Mesenteric fat pad (tissue), 1 donor: ENCODE measurements around the gene IRF4. TPM values are rescaled to one million over a fixed set of nuclear protein-coding genes. Genes with fewer than 3 reads are reported as not detected.

Source experiments
- DNase-seq: peaks from one replicate; pipeline ENCODE4 v3.0.0-alpha.2; 2020; ENCODE audit warnings: low spot score
- total RNA-seq: library from RNA; stranded (reverse); fragmentation: NEBNext Ultra II Directional; extraction: Animal tissue kit (Norgen Biotek cat#: 25700); gene quantifications from one replicate; pipeline ENCODE4 v1.2.1, GENCODE V29; 2021
- donor health status: DM: yes; HTN: yes; CAD: no.

Gene IRF4
- total RNA-seq, 1 donor from 2014 or later = 6.3 TPM

DNA sequence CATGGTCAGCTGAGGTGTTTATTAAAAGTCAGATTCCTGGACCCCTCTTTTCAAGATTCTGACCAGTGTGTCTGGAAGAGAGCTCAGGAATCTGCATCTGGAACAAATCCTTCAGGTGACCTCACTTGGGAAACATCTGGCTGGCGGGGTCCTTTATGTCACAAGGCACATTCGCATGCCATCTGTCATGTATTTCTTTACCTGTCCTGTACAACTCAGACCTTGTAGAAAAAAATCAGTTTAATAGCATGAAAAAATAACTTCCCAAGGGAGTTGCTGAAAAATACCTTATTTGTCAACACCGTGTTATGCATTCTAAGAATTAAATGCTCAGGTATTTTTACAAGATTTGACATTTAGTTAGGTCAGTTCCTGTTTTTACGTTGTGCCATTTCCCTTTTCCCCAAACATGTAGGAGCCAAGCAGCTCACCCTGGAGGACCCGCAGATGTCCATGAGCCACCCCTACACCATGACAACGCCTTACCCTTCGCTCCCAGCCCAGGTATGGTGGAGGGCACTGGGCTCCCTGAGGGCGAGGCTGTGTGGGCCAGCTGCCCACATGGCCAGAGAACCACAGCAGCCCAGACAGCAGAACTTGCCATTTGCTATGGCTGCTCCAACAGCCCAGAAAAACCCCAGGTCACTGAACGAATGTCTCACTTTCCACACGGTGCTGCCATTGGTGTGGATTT, 4.0 kb downstream of the IRF4 start:
- DNase-seq = no peak

DNA sequence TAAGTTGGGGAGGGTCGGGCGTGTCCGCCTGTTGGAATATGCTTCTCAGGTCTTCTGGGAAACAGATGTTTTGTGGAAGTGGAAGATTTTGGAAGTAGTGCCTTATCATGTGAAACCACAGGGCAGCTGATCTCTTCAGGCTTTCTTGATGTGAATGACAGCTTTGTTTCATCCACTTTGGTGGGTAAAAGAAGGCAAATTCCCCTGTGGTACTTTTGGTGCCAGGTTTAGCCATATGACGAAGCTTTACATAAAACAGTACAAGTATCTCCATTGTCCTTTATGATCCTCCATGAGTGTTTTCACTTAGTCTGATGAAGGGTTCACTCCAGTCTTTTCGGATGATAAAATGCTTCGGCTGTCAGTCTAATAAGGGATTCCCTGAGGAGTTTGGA, 4.6 kb downstream of the IRF4 start:
- no peak for DNase-seq

DNA sequence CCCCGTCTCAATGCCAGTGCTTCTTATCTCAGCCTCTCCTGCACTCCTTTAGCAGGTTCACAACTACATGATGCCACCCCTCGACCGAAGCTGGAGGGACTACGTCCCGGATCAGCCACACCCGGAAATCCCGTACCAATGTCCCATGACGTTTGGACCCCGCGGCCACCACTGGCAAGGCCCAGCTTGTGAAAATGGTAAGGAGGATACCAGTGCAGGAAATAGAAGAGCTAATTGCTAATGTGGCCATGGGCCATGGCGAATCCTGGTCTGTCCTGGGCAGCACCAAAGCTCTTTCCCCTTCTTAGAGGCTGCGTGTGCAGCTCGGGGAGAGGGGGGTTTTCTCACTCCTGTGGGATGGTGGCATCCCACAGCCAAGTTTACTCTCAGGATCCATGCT, 5.5 kb downstream of the IRF4 start:
- DNase-seq = no peak

DNA sequence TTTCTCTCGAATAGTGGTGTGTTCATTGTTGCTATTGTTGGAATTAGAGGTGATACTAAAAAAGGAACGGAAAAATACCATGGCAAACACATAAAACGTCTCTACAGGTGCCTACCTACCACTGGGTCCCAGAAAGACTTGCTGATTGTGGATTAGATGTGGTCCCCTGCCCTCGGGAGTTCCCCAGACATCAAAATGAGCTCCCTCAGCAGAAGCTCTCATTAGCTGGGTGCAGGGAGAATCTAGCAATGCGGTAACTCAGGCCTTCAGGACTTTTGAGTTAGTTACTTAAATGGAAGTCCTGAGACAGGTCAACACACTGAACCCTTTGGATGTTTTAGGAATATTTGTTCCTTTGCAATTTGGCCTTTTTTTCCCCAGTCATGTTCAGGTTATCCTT, 6.1 kb downstream of the IRF4 start:
- DNase-seq = no peak

DNA sequence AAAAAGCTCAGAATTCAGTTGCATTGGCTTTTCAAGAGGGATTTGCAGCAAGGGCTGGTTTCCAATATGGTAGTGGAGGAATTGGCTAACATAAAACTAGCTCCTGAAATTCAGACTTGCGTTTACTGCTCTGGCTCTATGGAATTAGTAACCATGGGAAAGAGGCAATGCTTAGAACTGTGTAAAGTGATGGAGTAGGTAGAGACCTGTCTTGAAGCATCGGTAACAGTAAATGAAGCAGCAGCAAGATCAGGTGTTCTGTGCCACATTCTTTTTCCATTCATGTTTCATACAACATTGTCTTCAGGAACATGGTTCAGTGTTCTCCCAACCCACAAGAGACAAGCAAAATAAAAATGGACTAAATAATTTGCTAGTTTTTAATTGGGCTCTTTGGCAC, 6.5 kb downstream of the IRF4 start:
- no peak for DNase-seq

DNA sequence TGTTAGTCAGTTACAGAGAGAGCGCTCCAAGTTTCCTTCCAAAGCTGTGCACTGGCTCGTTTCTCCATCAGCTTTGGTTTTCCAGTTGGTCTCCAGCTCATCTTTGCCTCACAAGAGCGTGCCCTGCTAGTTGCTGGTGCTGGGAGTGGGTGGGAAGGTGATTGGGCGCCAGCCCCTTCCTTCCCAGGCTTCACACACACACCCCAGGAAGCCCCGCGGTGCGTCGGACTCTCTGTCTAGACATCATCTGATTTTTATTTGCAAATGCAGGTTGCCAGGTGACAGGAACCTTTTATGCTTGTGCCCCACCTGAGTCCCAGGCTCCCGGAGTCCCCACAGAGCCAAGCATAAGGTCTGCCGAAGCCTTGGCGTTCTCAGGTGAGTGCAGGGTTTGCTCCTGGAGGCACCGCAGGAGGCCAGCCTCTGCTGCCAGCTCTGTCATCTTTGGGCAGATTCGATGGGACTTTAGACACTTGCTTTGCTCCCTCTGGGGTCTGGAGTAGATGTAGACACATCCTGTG, 7.1 kb downstream of the IRF4 start:
- DNase-seq = no peak

DNA sequence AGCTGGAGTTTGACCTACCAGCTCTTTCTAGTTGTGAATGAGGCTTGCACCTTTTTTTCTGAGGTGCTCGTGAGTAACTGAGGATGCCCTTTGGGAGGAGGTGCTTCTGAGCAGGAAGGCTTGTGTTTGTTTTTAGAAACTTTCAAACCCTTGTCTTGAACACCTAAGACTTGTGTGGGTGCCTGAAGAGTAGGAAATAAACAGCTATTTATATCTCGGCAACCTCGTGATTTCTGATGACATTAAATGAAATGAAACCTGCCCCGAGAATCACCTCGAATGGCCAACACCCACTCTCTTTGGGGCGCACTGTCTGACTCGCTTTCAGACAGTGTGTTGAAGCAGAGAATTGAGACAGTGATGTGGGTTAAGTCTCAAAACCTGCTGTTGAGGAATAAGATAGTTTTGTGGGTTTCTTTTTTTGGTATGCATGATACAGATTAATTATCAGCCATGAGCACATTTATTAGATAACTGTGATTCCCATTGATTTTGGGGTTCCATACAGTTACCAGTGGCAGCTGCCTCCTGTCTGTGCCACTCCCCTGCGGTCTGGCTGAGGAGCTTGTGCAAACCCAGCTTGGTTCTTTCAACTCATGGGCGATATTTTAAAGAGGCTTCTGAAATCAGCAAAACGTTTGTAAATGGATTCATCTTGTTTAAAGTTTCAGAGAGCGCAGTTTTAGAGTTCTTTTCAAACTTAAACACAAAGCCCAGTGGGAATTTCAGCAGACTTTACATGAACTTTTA, 8.4 kb downstream of the IRF4 start:
- DNase-seq = no peak

DNA sequence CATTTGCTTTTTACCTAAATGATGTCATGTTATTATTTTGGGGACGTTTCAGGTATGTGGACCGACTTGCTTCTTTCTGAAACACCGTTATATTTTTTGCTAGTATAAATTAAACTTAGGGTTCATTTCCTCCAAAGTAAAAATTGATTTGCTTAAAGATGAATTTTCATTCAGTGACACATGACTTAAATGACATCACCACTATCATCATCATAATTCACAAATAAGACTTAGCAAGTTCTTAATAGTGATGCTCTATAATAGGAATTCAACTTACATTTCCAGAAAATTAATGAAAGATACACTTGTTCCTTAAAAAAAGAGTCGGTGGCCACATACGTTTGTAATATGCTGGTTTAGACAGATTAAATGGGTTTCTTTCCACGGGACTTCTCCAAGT, 9.3 kb downstream of the IRF4 start:
- no peak for DNase-seq

DNA sequence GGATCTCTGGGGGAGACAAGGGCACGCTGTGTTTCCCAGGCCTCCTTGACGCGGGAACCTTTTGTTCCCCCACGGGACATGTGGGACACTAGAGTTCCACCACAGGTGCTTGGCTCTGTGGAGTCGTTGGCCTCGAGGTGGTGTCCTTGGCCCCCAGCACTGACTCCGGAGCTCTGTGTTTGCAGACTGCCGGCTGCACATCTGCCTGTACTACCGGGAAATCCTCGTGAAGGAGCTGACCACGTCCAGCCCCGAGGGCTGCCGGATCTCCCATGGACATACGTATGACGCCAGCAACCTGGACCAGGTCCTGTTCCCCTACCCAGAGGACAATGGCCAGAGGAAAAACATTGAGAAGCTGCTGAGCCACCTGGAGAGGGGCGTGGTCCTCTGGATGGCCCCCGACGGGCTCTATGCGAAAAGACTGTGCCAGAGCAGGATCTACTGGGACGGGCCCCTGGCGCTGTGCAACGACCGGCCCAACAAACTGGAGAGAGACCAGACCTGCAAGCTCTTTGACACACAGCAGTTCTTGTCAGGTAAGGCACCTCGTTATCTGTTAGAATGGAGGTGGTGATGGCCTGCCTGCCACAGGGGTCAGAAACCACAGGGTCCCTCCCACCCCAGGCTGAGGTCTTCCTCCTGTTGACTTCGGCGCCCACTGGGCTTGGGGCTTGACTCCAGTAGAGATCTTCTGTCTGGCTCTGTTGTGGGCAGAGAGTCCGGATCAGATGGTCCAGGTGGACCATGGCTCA, 9.9 kb downstream of the IRF4 start:
- no peak for DNase-seq

DNA sequence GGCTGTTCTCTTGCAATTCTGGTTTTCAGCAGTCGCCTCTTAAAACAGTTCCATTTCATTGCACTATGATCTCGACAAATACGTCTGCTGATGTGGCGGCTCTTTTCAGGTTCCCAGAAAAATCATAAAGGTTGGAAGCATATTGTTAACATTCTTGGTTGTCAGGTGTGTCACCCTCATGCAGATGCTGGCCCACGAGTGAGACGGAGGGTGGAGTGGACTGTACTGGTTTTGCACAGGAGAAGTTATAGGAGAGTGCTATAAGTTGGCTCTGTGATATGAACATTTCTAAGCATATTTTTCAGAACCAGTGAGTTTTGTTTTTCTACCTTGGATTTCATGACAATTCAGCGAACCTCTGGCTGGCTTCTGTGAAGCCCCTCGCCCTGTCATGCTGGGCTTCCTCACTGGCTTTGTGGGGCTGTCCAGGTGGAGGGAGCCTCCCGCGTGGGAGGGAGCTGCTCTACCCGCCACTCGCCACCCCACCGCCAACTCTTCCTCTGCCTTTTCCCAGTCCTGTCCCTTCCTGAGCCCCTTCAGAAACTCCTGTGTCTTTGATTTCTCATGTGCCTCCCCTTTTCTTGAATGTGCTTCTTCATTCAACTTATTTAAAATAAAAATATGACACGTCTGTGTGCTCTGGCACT, 10.6 kb downstream of the IRF4 start:
- no peak for DNase-seq

DNA sequence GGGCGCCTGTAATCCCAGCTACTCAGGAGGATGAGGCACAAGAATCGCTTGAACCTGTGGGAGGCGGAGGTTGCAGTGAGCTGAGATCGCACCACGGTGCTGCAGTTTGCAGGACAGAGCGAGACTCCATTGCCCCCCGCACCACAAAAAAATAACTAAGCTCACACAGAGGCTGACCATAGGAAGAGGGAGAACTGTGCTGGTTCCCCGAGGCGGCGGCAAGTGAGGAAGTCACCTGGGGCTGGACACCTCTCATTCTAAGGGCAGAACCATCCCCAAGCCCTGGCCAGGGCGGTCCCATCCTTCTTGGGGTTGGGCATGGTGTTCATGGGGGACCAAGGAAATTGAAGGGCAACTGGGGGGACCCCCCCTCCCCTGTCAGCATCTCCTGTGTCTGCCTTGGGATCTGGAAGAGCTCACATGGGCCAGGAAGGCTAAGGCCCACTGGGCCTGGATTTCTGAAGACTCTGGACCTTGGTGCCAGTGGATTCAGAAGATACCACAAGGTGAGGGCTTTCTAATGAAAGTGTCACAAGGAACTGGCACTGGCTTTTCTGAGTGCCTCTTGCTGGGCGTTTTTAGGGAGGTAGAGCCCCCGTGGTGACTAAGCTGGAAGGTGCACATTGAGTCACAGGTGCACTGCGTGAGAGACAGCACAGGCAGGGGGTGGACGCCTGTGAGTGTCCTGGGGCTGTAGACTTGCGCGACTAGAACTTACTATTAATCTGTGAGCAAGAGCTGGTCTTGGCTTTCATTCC, 11.5 kb downstream of the IRF4 start:
- DNase-seq = no peak

DNA sequence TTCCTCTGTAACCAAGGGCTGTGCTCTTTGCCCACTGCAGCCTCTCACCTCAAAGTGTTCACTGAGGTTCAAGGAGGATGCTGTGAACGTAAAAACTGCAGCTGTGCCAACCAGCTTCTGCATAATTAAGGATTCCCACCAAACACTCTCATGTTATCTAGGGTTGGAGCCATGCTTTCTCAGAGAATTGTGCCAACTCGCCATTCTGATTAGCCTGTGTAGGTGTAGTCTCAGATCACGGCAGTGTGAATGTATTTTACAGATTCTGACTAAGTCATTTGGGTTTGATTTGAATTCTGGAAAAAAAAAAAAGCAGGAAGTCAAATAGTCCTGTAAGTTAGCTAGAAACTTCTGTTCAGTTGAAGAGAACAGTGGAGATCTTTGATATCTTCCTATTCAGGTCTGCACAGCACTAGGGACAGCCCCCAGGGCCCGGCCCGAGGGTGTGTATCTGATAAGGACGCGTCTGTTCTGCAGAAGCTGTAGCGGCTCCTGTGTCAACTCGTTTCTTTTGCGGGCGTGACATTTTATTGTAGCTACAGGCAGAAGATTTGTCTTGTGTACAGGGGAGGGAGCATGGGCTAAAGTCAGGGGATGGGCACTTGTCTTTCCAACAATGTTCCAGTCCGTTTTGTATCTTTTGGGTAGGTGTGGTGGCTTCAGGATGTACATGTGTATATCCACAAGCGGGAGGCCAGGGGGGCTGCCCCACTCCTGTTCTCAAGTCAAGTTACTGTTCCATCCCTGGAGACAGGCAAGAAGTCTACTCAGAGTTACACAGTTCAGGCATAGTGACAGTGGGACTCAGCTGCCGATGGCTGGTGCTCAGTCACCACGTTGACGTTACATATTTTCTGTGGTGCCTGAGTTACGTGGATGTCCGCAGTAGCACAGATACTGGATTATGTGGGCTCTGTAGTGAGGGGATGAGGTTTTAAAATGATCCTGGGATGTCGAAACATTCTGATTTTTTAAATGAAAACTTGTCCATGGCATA, 12.4 kb downstream of the IRF4 start:
- DNase-seq = no peak

DNA sequence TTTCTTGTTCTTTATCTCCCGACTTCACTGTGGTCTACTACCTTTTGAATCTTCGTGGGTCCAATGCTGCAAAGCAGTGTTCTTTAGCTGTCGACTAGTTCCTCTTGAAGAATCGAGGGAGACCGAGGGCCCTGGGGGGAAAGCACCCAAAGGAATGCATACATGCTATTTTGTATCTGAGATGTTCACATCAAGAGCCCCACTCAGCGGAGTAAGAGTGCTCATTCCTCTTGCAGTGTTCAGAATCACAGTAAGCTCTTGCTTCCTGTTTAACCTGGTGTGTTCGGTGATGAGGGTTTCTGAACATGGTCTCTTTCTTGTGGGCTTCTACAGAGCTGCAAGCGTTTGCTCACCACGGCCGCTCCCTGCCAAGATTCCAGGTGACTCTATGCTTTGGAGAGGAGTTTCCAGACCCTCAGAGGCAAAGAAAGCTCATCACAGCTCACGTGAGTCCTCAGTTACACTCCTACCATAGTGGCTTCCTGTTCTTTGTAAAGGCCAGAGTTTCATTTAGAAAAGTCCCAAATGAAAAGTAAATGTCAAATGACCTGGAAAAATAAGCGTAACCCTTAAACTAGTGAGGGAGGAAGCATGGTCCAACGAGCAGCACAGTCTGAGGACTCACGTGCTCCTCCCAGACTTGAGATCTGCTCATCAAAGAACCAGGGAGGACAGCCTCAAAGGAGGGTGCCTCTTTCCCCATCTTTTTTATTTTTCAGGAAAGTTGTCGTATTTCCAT, 13.3 kb downstream of the IRF4 start:
- DNase-seq = no peak

DNA sequence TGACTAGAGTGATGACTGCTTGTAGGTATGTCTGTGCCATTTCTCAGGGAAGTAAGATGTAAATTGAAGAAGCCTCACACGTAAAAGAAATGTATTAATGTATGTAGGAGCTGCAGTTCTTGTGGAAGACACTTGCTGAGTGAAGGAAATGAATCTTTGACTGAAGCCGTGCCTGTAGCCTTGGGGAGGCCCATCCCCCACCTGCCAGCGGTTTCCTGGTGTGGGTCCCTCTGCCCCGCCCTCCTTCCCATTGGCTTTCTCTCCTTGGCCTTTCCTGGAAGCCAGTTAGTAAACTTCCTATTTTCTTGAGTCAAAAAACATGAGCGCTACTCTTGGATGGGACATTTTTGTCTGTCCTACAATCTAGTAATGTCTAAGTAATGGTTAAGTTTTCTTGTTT, 16.6 kb downstream of the IRF4 start:
- no peak for DNase-seq

DNA sequence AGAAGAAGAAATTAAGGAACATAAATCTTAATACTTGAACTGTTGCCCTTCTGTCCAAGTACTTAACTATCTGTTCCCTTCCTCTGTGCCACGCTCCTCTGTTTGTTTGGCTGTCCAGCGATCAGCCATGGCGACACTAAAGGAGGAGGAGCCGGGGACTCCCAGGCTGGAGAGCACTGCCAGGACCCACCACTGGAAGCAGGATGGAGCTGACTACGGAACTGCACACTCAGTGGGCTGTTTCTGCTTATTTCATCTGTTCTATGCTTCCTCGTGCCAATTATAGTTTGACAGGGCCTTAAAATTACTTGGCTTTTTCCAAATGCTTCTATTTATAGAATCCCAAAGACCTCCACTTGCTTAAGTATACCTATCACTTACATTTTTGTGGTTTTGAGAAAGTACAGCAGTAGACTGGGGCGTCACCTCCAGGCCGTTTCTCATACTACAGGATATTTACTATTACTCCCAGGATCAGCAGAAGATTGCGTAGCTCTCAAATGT, 17.1 kb downstream of the IRF4 start:
- DNase-seq = no peak

DNA sequence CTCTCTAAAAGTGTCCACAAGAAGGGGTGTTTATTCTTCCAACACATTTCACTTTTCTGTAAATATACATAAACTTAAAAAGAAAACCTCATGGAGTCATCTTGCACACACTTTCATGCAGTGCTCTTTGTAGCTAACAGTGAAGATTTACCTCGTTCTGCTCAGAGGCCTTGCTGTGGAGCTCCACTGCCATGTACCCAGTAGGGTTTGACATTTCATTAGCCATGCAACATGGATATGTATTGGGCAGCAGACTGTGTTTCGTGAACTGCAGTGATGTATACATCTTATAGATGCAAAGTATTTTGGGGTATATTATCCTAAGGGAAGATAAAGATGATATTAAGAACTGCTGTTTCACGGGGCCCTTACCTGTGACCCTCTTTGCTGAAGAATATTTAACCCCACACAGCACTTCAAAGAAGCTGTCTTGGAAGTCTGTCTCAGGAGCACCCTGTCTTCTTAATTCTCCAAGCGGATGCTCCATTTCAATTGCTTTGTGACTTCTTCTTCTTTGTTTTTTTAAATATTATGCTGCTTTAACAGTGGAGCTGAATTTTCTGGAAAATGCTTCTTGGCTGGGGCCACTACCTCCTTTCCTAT, 17.9 kb downstream of the IRF4 start:
- no peak for DNase-seq

DNA sequence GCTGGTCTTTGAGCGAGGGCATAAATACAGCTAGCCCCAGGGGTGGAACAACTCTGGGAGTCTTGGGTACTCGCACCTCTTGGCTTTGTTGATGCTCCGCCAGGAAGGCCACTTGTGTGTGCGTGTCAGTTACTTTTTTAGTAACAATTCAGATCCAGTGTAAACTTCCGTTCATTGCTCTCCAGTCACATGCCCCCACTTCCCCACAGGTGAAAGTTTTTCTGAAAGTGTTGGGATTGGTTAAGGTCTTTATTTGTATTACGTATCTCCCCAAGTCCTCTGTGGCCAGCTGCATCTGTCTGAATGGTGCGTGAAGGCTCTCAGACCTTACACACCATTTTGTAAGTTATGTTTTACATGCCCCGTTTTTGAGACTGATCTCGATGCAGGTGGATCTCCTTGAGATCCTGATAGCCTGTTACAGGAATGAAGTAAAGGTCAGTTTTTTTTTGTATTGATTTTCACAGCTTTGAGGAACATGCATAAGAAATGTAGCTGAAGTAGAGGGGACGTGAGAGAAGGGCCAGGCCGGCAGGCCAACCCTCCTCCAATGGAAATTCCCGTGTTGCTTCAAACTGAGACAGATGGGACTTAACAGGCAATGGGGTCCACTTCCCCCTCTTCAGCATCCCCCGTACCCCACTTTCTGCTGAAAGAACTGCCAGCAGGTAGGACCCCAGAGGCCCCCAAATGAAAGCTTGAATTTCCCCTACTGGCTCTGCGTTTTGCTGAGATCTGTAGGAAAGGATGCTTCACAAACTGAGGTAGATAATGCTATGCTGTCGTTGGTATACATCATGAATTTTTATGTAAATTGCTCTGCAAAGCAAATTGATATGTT, 19.2 kb downstream of the IRF4 start:
- DNase-seq = no peak
